H9 (cell line): Measurements from ENCODE around the gene PLEKHN1. TPM values are rescaled to one million over a fixed set of nuclear protein-coding genes. Genes with fewer than 3 reads are reported as not detected.

Source experiments
- DNase-seq: peaks from one replicate; pipeline ENCODE4 v3.0.0-alpha.2; 2017
- H2AFZ ChIP-seq: one replicate; pipeline ENCODE4 v1.6.1; 2013; ENCODE audit warnings: mild to moderate bottlenecking, low read length, control low read depth, moderate library complexity
- H2AK5ac ChIP-seq: 2 replicates; pipeline ENCODE4 v1.6.1; 2013; ENCODE audit warnings: low read length, control low read depth, mixed read lengths; ENCODE audit not compliant: insufficient read length
- H2BK120ac ChIP-seq: one replicate; pipeline ENCODE4 v1.6.1; 2013; ENCODE audit warnings: low read depth, mild to moderate bottlenecking, low read length, control low read depth, inconsistent platforms; ENCODE audit not compliant: poor library complexity, severe bottlenecking
- H2BK12ac ChIP-seq: 2 replicates; pipeline ENCODE4 v1.6.1; 2013; ENCODE audit warnings: low read length, control low read depth, mixed read lengths, low read depth; ENCODE audit not compliant: insufficient read length
- H2BK15ac ChIP-seq: 2 replicates; pipeline ENCODE4 v1.6.1; 2013; ENCODE audit warnings: low read depth, low read length, control low read depth
- H2BK20ac ChIP-seq: one replicate; pipeline ENCODE4 v1.6.1; 2013; ENCODE audit warnings: low read depth, mild to moderate bottlenecking, low read length, control low read depth, inconsistent platforms; ENCODE audit not compliant: poor library complexity, severe bottlenecking
- H2BK5ac ChIP-seq: 2 replicates; pipeline ENCODE4 v1.6.1; 2013; ENCODE audit warnings: low read length, control low read depth, mixed read lengths; ENCODE audit not compliant: insufficient read length
- H3K14ac ChIP-seq: 2 replicates; pipeline ENCODE4 v1.6.1; 2013; ENCODE audit warnings: low read length, control low read depth; ENCODE audit not compliant: insufficient read depth
- H3K18ac ChIP-seq: 2 replicates; pipeline ENCODE4 v1.6.1; 2013; ENCODE audit warnings: low read depth, mild to moderate bottlenecking, mixed read lengths, low read length, control low read depth; ENCODE audit not compliant: insufficient read length
- H3K23ac ChIP-seq: 2 replicates; pipeline ENCODE4 v1.6.1; 2013; ENCODE audit warnings: low read length, control low read depth, mixed read lengths, low read depth; ENCODE audit not compliant: insufficient read length
- H3K23me2 ChIP-seq: 2 replicates; pipeline ENCODE4 v1.6.1; 2013; ENCODE audit warnings: low read depth, mild to moderate bottlenecking, mixed read lengths, low read length, control low read depth; ENCODE audit not compliant: insufficient read length, poor library complexity, severe bottlenecking
- H3K27ac ChIP-seq: 2 replicates; pipeline ENCODE4 v1.5.1; 2013; ENCODE audit warnings: low read length, control low read depth, mixed read lengths, low read depth; ENCODE audit not compliant: insufficient read length
- H3K27me3 ChIP-seq: 2 replicates; pipeline ENCODE4 v1.6.1; 2013; ENCODE audit warnings: low read length, control low read depth, inconsistent platforms; ENCODE audit not compliant: insufficient read depth
- H3K4ac ChIP-seq: 2 replicates; pipeline ENCODE4 v1.6.1; 2013; ENCODE audit warnings: low read depth, mild to moderate bottlenecking, control low read depth, inconsistent platforms, low read length, moderate library complexity
- H3K4me1 ChIP-seq: 2 replicates; pipeline ENCODE4 v1.6.1; 2013; ENCODE audit warnings: low read length, control low read depth, inconsistent platforms; ENCODE audit not compliant: insufficient read depth
- H3K4me2 ChIP-seq: 2 replicates; pipeline ENCODE4 v1.6.1; 2013; ENCODE audit warnings: low read length, control low read depth, mixed read lengths; ENCODE audit not compliant: insufficient read length, insufficient read depth
- H3K56ac ChIP-seq: 2 replicates; pipeline ENCODE4 v1.6.1; 2013; ENCODE audit warnings: low read depth, mild to moderate bottlenecking, mixed read lengths, low read length, control low read depth; ENCODE audit not compliant: insufficient read length
- H3K79me1 ChIP-seq: 2 replicates; pipeline ENCODE4 v1.6.1; 2013; ENCODE audit warnings: low read depth, mild to moderate bottlenecking, moderate library complexity, low read length, control low read depth, inconsistent platforms; ENCODE audit not compliant: insufficient read depth, poor library complexity, severe bottlenecking
- H3K79me2 ChIP-seq: 2 replicates; pipeline ENCODE4 v1.6.1; 2013; ENCODE audit warnings: low read length, control low read depth, inconsistent platforms; ENCODE audit not compliant: insufficient read depth
- H3K9ac ChIP-seq: 2 replicates; pipeline ENCODE4 v1.6.1; 2013; ENCODE audit warnings: low read length, control low read depth, mixed read lengths; ENCODE audit not compliant: insufficient read length; ENCODE audit errors: extremely low read depth
- H3K9me3 ChIP-seq: one replicate; pipeline ENCODE4 v1.6.1; 2013; ENCODE audit warnings: low read depth, low read length, inconsistent platforms; ENCODE audit not compliant: control insufficient read depth
- H3T11ph ChIP-seq: one replicate; pipeline ENCODE4 v1.6.1; 2013; ENCODE audit warnings: mild to moderate bottlenecking, low read length, control low read depth, inconsistent platforms
- H4K20me1 ChIP-seq: one replicate; pipeline ENCODE4 v1.6.1; 2013; ENCODE audit not compliant: control insufficient read depth, insufficient read length, insufficient read depth
- H4K5ac ChIP-seq: 2 replicates; pipeline ENCODE4 v1.6.1; 2013; ENCODE audit warnings: low read depth, mild to moderate bottlenecking, mixed read lengths, low read length, control low read depth; ENCODE audit not compliant: insufficient read length
- H4K8ac ChIP-seq: replicated peaks from 2 replicates; pipeline ENCODE4 v1.6.1; 2013; ENCODE audit warnings: low read length, control low read depth, mixed read lengths, low read depth; ENCODE audit not compliant: insufficient read length
- H4K91ac ChIP-seq: 2 replicates; pipeline ENCODE4 v1.6.1; 2013; ENCODE audit warnings: low read depth, mild to moderate bottlenecking, moderate library complexity, mixed read lengths, low read length, control low read depth; ENCODE audit not compliant: insufficient read length
- H3K27ac Mint-ChIP-seq, 3 experiments: 2 replicates in 2 of 3; 3 replicates in 1 of 3; pipeline ENCODE4 v1.8.0; 2020 to 2021; ENCODE audit warnings: mixed read lengths in 3 of 3, mild to moderate bottlenecking in 1 of 3, moderate library complexity in 1 of 3
- H3K27me3 Mint-ChIP-seq: 2 replicates; pipeline ENCODE4 v1.8.0; 2021; ENCODE audit warnings: low read depth, mild to moderate bottlenecking, moderate library complexity, mixed read lengths
- H3K36me3 Mint-ChIP-seq, 3 experiments: 2 replicates in 2 of 3; 3 replicates in 1 of 3; pipeline ENCODE4 v1.8.0; 2020 to 2021; ENCODE audit warnings: low read depth in 3 of 3, mixed read lengths in 3 of 3; ENCODE audit not compliant: insufficient read depth in 1 of 3
- H3K4me1 Mint-ChIP-seq, 2 experiments: 2 replicates each; pipeline ENCODE4 v1.8.0; 2020; ENCODE audit warnings: mixed read lengths in 2 of 2
- H3K4me3 Mint-ChIP-seq, 2 experiments: 2 replicates in 1 of 2; 3 replicates in 1 of 2; pipeline ENCODE4 v1.8.0; 2020 to 2021; ENCODE audit warnings: mild to moderate bottlenecking in 2 of 2, mixed read lengths in 2 of 2, moderate library complexity in 1 of 2
- H3K9me3 Mint-ChIP-seq, 2 experiments: 2 replicates in 1 of 2; 3 replicates in 1 of 2; pipeline ENCODE4 v1.8.0; 2020; ENCODE audit warnings: mild to moderate bottlenecking in 2 of 2, mixed read lengths in 2 of 2, moderate library complexity in 1 of 2
- WGBS: extraction: QIAGEN DNeasy Blood & Tissue Kit; methylation state at CpG from one replicate; pipeline ENCODE4 v1.1.7; 2013; ENCODE audit warnings: missing lambda C conversion rate, low lambda C conversion rate, mixed read lengths; ENCODE audit not compliant: insufficient read length; ENCODE audit errors: extremely low coverage; 5-methylcytosine and 5-hydroxymethylcytosine counted together
- total RNA-seq: library from RNA; stranded (reverse); gene quantifications from 2 replicates; pipeline ENCODE4 v1.2.1, GENCODE V29; 2021
- TF ChIP-seq, protein P1 (sequence below): fragments of 200-600 bp; sonication (generic); conservative IDR thresholded peaks from 3 replicates; pipeline ENCODE4 v1.8.0; 2021; ENCODE audit warnings: antibody characterized with exemption, mild to moderate bottlenecking

The PLEKHN1 gene
- total RNA-seq, 1 experiment from 2014 or later, result 3.0 TPM

DNA sequence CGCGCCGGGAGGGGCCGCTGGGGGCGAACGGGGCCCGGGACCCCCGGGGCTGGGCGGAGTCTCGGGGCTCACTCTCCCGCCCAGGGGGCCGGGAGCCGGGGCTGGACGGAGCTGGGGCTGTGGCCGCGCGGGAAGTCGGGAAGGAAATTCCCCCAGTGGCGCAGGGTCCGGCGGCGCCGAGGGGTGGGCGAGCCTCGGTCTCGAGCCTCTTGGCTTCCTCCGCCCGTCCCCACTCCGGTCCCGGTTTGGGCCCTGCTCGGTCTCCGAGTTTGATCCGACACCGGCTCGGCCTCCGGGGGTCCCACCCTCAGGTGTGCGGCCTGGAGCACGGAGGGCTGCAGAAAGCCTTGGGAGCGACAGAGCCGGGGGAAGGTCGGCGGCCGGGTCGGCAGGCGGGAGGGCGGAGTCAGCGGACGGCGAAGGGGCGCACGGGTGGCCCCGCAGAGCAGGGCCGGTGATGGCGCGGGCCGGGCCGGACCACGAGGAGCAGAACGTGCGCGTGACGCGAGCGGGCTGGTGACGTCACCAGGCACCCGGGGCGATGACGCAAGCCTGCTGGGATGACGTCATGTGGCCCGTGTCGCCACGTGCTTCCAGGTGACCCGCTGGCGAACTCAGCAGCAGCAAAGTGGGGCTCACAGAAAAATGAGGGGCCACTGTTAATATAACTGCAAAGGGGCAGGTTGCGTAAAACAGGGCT is 34.2 kb downstream of the PLEKHN1 start:
- Mint-ChIP-seq H3K27ac (peak overlapping the region in 2 of 3 experiments; percentile 52 to 82; a peak in 3 of 7 replicates), H3K36me3 (no peaks in the 10 kb centered on the region), H3K4me3 (peak overlapping the region; percentile 49 to 84), H3K27me3 (peaks cover 78% of the 10 kb centered on the region), H3K9me3 (no peaks in the 10 kb centered on the region), H3K4me1 (peaks cover 14 to 30% of the 10 kb centered on the region in 2 experiments)
- no peak overlapping the region for H2AK5ac ChIP-seq
- no peaks in the 10 kb centered on the region for H3K79me2 ChIP-seq
- no CpG with 5 or more reads among the region's 75 CpGs for WGBS
- H3K27ac ChIP-seq, result no peak overlapping the region
- H3K9ac ChIP-seq, result no peak overlapping the region
- H4K5ac ChIP-seq, result no peak overlapping the region
- no peaks in the 10 kb centered on the region for H3K9me3 ChIP-seq
- no peak overlapping the region for H2BK5ac ChIP-seq
- no peak overlapping the region for H2BK20ac ChIP-seq
- DNase-seq, result peak; percentile 78
- no peak overlapping the region for H2AFZ ChIP-seq
- H4K8ac ChIP-seq, result no peak overlapping the region
- TF ChIP-seq, protein P1, sequence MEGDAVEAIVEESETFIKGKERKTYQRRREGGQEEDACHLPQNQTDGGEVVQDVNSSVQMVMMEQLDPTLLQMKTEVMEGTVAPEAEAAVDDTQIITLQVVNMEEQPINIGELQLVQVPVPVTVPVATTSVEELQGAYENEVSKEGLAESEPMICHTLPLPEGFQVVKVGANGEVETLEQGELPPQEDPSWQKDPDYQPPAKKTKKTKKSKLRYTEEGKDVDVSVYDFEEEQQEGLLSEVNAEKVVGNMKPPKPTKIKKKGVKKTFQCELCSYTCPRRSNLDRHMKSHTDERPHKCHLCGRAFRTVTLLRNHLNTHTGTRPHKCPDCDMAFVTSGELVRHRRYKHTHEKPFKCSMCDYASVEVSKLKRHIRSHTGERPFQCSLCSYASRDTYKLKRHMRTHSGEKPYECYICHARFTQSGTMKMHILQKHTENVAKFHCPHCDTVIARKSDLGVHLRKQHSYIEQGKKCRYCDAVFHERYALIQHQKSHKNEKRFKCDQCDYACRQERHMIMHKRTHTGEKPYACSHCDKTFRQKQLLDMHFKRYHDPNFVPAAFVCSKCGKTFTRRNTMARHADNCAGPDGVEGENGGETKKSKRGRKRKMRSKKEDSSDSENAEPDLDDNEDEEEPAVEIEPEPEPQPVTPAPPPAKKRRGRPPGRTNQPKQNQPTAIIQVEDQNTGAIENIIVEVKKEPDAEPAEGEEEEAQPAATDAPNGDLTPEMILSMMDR, result no peak
- H3K23ac ChIP-seq, result no peak overlapping the region
- no peak overlapping the region for H4K91ac ChIP-seq
- H3K4ac ChIP-seq, result no peak overlapping the region; the same call in 1 of the 2 replicates
- H2BK15ac ChIP-seq, result no peak overlapping the region
- 0 out of 2 replicates have a peak, but pooled peaks cover 1% of the 10 kb centered on the region for H3K4me1 ChIP-seq
- H3K79me1 ChIP-seq, result no peaks in the 10 kb centered on the region
- peaks cover 37% of the 10 kb centered on the region; the same call in 1 of the 2 replicates for H3K27me3 ChIP-seq
- H4K20me1 ChIP-seq, result no peaks in the 10 kb centered on the region
- H3K14ac ChIP-seq, result peak overlapping the region; percentile 80
- H3T11ph ChIP-seq, result no peak overlapping the region
- H2BK12ac ChIP-seq, result no peak overlapping the region
- no peak overlapping the region for H2BK120ac ChIP-seq
- no peak overlapping the region for H3K56ac ChIP-seq
- H3K23me2 ChIP-seq, result peaks cover 20% of the 10 kb centered on the region
- H3K4me2 ChIP-seq, result peak overlapping the region; percentile 19
- H3K18ac ChIP-seq, result peak overlapping the region; percentile 55
